Cortex of kidney (tissue), 1 donor: ENCODE measurements around the gene GPATCH1.

Source experiments
- DNase-seq: peaks from one replicate; lab custom pipeline; 2025; lab: John Stamatoyannopoulos, UW

GPATCH1 gene

DNA sequence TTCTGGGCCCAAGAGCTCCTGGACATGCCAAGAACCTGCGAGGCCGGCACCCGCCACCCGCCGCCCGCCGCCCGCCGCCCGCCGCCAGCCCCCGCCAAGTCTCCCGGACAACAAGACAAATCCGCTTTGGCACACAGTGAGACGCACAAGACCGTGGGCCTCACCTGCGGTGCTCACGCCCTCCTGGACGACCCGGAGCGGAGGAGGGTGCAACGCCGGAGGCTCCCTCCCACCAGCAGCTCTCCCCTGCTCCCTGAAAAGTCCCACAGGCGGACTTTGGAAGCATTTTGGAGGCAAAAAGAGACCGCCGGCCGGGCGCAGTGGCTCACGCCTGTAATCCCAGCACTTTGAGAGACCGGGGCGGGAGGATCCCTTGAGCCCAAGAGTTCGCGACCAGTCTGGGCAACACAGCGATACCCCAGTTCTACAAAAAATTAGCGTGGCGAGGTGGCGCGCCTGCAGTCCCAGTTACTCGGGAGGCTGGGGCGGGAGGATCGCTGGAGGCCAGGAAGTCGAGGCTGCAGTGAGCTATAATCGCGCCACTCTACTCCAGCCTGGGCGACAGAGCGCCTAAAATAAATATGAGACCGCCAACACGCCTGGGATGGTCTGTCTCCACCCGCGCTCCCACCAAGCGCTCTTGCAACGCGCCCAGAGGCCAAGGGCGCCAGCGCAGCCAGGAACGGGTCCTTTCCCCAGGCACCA lies 17.1 kb upstream of the GPATCH1 start:
- DNase-seq, result no peak

DNA sequence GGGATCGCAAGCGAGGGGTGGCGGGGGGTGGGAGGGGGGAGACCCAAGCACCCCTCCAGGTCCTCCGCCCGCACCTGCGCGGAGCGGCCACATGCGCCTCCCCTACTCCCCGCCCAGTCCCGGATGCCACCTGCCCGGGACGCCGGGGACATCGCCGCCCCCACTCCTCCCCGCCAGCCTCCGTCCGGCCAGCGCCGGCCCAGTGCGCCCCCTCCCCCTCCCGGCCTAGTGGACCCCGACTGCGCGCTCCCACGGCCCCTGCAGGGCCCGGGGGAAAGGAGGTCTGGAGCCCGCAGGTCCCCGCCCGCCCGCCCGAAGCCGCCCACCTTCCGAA lies 16.6 kb upstream of the GPATCH1 start:
- no peak for DNase-seq

DNA sequence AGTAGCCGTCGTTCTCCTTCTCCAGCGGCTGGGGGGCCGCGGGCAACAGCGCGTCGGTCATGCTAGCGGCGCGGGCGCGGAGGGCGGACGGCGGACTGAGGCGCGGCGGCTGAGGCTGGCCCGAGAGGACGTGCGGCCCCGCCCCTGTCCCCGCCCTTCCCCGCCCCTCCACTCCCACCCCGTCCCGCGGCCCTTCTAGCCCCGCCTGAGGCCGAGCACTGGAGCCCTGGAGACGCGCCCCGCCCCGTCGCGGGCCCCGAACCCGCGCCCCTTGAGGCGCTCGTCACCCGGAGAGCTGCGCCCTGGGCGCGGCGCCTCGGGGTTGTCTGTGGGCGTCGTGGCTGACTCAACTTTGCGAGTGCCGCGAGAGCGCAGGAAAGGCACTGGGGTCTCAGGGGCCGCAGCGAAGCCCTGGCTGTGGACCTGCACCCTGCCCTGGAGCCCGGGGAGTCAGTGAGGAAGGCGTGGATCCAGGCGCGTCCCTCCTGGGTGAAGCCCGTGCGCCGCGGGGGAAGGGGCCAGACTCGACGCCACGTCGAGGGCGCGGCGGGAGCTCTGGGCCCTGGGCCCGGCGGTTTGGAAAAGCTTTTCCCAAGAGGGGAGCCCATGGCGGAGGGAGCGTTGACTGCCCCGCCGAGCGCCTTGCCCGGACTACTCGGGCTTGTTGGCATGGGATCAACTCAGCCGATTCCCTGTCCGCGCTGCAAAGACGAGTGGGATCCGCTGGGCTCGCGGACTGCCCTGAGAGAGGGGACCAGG lies 16.0 kb upstream of the GPATCH1 start, which contains the start of gene RHPN2:
TSS of gene RHPN2 (minus strand) at position 97 of the 759 bp plus-strand sequence. CDS start at position 61, 36 bp downstream.
- no peak for DNase-seq

DNA sequence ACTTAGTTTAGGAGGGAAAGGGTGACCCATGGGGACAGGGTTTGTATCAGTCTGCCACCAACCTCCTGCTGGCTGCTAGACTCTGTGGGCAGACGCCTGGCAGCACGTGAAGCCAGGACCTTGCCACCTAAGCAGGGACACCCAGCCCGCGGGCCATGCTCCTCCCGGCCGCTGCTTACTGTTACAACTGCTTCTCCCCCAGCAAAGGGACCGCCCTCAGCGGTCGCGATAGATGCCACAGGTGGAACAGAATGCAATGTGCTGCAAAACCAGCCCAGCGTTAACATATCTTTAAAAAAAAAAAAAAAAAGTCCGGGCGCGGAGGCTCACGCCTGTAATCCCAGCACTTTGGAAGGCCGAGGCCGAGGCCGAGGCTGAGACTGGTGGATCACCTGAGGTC lies 14.4 kb upstream of the GPATCH1 start:
- no peak for DNase-seq

DNA sequence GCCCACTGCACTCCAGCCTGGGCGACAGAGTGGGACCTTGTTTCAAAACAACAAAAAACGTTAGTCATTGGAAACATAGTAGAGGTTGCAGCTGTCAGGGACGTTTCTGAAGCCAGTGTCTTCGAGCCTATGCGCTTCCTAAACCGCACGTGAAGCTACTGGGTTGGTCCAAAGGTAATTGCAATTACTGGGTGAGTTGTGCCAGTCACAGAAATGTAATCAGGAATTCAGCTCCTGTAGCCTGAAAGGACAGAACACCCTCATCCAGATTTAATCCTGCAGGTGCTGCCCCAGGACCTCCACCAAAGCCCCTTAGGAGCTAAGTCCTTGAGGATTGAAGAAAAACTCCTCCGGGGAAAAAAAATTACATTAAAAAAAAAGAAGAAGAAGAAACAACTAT lies 13.9 kb upstream of the GPATCH1 start:
- no peak for DNase-seq

DNA sequence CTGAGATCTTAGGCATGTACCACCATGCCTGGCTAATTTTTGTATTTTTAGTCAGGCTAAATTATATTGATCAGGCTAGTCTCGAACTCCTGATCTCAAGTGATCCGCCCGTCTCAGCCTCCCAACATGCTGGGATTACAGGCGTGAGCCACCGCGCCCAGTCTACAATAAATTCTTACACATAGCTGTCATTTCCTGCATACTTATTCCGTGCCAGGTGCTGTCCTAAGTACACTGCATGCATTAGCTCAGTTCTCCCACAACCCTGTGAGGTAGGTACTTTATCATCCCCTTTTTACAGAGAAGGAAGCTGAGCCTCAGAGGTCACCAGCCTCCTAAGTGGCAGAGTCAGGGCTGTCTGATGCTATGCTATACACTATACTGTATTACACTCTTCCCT lies 9.1 kb upstream of the GPATCH1 start:
- no peak for DNase-seq

DNA sequence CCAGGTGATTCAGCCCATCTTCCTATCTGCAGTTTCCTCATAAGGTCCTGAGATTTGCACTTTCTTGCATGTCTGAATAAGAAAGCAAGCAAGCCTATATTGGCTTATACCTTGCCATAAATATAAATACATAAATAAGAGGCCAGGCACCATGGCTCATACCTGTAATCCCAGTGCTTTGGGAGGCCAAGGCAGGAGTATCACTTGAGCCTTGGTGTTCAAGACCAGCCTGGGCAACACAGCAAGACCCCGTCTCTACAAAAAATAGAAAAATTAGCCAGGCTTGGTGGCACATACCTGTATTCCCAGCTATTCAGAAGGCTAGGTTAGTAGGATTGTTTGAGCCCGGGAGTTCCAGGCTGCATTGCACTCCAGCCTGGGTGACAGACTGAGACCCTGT lies 5.5 kb upstream of the GPATCH1 start:
- DNase-seq, result no peak

DNA sequence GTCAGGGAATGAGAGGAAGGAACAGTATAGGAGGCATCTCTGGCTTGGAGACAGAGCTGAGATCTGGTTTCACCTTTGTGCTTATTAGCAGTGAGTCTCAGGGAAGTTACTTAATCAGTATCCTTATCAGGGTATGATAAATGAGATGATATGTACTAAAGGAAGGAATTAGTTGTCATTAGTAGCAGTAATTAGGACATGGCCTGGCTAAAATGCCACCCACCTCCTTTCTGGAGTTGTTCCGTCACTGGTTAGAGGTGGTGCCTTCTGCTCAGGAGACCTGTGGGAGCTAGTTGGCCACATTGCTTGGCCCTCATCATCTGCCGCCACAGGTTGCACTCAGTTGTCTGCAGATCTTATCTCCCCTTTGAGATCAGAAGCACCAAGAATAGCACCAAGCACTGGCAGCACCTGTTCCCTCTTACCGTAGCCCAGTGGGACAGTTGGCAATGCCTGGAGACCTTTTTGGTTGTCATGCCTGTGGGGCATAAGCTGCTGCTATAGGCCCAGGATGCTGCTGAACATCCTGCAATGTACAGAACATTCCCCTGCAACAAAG lies 4.7 kb downstream of the GPATCH1 start:
- no peak for DNase-seq

DNA sequence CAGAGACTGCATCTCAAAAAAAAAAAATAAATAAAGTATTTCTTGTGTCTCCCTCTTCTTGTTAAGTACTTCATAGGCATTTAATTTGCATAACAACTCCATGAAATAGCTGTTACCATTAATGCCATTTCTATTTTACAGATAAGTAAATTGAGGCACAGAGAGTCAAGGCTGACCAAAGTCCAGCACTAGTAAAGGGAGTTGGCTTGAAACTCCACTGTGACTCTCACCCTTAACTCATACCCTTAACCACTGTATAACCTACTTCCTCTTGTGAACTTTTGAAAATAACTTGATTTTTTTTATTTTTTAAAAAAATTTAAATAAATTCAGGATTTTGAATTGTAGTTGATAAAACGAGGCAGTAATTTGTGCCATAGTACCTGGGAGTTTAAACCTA lies 6.0 kb downstream of the GPATCH1 start:
- DNase-seq, result no peak

DNA sequence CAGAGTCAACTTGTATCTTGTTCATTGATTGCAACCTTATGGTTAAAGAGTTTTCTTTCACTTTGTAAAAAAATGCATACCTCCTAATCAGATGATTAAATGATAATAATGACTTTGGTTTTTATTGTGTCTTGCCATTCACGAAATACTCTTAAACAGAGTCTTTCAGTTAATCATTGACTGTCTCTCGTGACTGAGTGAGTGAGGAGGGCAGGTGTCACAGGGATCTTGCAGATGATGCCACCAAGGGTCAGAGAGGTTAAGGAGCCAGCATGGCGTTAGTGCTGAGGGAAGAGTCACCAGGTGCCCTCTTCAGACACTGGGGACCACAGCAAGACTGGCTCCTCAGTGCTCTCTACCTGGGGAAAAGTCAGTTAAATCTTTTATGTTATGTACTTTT lies 8.0 kb downstream of the GPATCH1 start:
- no peak for DNase-seq

DNA sequence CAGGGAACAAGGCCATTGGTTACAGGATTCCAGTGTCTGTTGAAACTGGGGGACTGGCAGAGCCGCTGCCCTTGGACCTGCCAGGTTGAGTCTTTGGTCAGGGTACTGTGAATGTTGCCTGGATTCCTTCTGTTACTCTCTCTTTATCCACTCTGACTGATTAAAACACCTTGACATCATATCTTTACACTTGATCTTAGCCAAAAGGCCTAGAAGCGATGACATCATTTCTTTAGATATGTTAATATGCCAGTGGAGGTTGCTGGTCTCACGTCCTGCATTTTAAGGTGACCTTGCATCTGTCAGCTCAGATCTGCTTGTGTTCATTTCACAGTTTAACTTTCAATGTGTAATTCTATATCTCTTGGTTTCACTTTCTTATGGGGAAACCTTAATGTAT lies 9.2 kb downstream of the GPATCH1 start:
- no peak for DNase-seq

DNA sequence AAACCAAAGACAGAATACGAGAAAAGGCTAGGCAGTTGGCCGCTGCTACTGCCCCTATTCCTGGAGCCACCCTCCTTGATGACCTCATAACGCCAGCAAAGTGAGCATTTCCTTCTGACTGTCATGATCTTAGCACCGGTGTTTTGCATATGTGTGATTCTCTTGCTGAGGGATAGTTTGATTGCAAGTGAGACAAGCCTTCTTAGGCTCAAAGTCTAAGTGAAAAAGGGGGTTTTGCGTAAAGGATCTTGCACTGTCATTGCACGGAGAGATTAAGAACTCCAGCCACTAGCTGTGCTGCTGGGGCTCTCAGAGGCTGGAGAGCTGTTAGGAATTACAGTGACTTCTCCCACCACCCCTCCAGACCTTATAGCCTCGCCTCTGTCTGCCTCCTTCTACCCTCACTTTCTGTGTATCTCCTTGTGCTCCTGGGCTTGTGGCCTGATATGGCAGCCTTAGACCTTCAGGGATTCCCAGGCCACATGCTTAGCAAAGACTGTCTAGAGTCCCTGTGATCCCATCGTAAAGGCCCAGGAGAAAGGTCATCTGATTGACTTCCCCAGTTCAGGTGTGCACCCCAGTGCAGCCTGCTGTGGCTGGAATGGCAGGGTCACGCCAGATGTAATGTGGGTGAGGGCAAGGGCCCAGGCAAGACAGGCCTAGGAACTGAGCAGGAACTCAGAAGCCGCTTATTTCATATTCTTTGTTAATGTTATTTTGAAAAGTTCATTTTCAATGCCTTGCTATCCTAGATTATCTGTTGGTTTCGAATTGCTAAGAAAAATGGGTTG lies 12.6 kb downstream of the GPATCH1 start:
- no peak for DNase-seq

DNA sequence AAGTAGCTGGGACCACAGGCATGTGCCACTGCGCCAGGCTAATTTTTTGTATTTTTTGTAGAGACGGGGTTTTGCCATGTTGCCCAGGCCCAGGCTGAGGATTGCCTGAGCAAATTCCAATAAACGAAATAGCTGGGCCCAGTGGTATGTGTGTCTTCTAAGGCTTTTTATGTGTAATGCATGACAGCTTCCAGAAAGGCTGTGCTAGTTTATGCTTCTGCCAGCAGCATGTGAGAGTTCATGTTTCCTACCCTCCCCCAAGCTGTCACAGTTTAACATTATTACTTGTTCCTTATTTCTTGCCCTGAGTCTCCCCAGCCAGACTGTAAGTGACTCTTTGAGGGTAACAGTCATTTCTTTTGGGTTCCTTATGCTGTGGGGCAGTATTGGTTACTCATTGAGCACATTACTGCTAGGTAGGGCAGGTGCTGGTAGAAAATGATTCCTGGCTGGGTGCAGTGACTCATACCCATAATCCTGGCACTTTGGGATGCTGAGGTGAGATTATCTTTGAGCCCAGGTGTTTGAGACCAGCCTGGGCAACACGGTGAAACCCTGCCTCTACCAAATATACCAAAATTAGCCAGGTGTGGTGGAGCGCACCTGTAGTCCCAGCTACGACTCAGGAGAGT lies 13.6 kb downstream of the GPATCH1 start:
- no peak for DNase-seq

DNA sequence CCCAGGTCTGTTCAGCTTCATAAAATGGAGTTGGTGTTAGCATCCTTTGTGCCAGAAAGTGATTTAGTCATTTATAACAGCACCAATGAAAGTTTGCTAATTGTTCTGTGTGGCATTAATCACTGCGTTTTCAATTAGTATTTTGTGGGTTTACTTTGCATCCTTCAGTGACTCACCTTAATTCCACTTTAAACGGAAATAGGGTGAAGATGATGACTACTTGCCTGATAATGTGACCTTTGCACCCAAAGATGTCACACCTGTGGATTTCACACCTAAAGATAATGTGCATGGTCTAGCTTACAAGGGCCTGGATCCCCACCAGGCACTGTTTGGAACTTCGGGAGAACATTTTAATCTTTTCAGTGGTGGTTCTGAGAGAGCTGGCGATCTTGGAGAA lies 15.0 kb downstream of the GPATCH1 start:
- no peak for DNase-seq

DNA sequence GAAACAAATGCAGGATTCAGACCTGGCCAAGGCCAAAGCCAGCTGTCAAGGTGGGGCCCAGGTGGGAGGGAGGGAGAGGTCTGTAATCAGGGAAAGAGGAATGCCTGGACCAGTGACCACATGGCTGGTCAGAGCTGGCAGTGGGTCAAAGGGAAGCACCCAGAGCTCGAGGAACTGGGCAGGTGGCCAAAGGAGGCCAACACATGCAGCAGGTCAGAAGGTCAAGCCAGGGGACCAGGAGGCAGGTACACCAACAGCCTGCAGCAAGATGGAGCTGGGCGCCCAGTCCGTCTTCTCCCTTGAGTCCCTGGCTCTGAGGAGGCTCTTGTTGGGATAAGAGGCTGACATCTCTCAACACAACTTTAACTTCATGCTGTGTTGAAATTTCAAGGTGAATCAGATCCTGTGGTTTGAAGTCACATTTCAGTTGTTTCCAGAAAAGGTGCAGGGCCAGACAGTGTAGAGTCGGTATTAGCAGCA lies 17.1 kb downstream of the GPATCH1 start:
- DNase-seq, result no peak

DNA sequence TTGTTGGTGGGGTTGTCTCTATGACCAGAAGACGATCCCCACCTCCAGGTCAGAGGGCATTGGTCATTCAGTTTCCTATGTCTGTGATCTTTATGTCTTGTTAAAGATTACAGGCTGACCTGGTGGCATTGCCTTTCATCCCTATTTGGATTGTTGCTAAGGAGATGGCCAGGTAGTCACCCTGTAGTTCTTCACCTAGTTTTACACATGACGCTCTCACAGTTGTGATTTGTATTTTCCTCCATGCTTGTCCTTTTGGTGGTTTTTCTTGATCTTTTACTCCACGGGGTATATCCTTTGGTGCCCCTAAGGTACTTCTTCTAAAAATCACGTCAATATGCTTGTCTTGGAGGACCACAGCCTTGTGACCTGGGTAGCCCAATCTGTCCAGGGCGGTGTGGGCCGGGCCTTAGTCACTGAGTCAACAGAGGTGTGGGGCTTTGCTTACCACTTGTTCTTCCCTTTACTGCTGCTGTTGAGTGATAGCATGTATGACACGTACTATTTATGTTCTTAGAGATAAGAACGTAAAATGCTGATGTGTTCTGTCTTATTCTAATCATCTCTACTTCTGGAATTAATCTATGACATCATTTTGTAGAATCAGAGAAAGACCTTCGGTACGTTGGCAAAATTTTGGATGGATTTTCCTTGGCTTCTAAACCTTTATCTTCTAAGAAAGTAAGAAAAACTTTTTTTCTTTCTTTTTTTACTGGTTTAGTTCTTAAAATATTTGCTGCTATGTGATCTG lies 20.1 kb downstream of the GPATCH1 start:
- no peak for DNase-seq

DNA sequence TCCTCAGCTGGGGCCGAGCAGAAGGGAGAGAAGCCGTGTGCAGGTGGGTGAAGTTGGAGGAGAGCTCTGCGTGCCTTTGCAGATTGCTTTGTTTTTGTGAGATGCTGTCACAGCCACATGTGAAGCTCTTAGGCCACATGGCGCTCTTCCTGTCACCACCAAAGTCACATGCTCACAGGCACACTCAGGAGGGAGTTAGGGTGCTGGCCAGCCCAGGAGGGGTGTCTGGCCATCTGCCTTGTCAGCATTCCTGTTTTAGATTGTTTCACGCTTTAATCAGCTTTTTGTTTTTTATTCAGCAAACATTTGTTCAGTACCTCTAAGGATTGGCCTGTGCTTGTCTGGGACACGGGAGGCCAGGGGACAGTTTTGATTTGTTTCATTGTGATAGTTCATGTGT lies 21.9 kb downstream of the GPATCH1 start:
- DNase-seq, result no peak

DNA sequence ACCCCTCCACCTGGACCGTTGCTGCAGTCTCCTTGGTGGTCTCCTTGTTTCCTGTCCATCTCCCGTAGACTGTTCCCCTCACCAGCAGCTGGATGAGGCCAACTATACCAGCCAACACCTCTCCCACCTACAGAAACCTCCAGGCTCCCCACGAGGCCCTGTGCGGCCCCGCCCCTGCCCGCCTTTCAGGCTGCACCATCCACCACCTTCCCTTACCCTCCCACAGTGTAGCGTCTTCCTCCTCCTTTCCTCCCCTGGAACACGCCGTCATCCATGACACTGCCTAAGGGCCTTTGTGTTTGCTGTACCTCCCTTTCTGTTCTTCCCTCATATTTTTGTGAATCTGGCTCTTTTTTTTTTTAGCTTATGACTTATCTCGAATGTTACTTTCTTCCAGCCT lies 27.2 kb downstream of the GPATCH1 start:
- DNase-seq, result no peak

DNA sequence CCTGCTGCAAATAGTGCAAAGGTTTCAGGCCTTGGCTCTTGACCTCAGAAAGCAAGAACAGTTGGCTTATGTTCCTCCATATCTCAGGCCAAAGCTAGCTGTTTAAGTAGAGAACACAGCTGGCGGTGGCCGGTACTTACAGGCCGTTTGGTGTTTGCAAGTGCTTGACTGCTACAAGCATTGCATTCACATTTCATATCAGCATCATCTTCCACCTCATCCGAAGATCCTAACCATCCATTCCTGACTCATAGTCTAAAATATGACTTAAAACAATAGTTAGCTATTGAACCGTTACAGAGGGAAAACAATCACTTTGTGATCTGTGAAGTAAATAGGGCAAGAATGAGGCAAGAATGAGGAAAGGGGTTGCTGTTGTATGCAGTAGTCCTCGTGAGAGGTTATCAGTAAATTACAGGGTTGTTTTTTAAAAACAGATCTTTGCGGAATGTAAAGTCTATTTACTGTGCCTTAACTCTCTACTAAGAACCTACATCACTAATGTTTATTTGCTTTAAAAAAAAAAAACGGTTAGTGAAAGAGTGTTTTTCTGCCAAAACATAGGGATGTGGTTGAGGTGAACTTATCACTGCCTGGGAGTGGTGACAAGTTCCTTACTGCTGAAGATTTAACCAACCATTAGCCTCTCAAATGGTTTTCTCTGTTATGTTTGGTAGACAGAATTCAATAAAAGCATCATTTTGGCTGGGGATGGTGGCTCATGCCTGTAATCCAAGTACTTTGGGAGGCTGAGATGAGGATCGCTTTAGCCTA lies 29.3 kb downstream of the GPATCH1 start:
- DNase-seq, result no peak

DNA sequence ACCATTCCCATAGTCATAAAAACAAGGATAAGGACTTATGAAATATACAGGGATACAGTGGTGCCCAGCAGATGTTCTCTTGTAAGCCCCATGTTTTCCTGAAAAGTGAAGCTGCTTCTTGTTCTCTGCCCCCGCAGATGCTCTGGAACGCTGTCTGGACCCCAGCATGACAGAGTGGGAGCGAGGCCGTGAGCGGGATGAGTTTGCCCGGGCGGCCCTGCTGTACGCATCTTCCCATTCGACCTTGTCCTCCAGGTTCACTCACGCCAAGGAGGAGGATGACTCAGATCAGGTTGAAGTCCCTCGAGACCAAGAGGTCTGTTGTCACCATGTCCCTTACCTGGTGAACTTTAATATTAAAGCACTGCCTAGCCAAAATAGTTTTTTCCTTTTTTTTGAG lies 30.6 kb downstream of the GPATCH1 start:
- DNase-seq, result no peak

DNA sequence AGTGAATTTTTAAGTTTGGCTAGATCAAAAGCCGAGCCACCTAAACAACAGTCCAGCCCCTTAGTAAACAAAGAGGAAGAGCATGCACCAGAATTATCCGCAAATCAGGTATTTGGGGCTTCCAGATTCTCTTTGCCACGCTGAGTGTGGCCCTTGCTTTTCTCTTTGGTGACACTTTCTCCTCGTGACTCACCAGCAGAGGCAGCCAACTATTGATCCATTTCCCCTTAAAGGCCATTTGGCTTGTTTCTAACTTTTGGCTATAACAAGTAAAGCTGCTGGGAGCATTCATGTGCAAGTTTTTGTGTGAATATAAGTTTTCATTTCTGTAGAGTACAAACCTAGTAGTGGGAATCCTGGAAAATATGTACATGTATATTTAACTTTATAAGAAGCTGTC lies 33.3 kb downstream of the GPATCH1 start:
- no peak for DNase-seq
